ENCODE data around the gene CCNH. TPM values are rescaled to one million over a fixed set of nuclear protein-coding genes. Genes with fewer than 3 reads are reported as not detected.

CCNH gene
- total and polyA plus RNA-seq, 9 of the 15 experiments (the other 6 are each of a cell fraction or from before 2014, with no cell fraction given), result 100 to 213 (median 150) TPM

GRCh38 chr5:87388129-87388528 is 24.6 kb downstream of the CCNH start (continued):
- TF ChIP-seq ZBTB33 (CRISPR knock-in tag; IDR thresholded peaks at IDR 0.05) (no peak), ZNF512 (tag; IDR thresholded peaks at IDR 0.05) (no peak), BRD4 (IDR thresholded peaks at IDR 0.05) (no peak), RAD51 (IDR thresholded peaks at IDR 0.05; ENCODE audit: borderline replicate concordance, low read depth) (no peak), NR2F6 (CRISPR knock-in tag; IDR thresholded peaks at IDR 0.05) (no peak), ELF4 (CRISPR knock-in tag; IDR thresholded peaks at IDR 0.05) (no peak), FOXK1 (CRISPR knock-in tag; IDR thresholded peaks at IDR 0.05; ENCODE audit: borderline replicate concordance) (no peak)

- no peak for DNase-seq (ENCODE audit: extremely low read depth in 1 of 4, low spot score in 3 of 4)
- no peak for FAIRE-seq
- ChIA-PET POLR2A (no interaction called here), CTCF (ENCODE audit: low intra/inter-chr PET ratio) (no interaction called here)
- H3K4me1 ChIP-seq (replicated peaks in 1 of 2; ENCODE audit: control insufficient read depth in 2 of 2, insufficient read depth in 2 of 2, low read length in 2 of 2), result no peaks in the 10 kb centered on the region
- no peaks in the 10 kb centered on the region for H3K27me3 ChIP-seq (ENCODE audit: control insufficient read depth in 2 of 2, insufficient read depth in 2 of 2, low read length in 2 of 2)
- no peak for ATAC-seq
- peaks cover 2% of the 10 kb centered on the region; the same call in 1 of the 3 replicates for H3K79me2 ChIP-seq (ENCODE audit: control insufficient read depth, insufficient read depth, low read length)
- H2AFZ ChIP-seq (ENCODE audit: low read depth, low read length), result no peak overlapping the region
- in situ Hi-C loops (cut with MboI), result no loop called here
- no peak overlapping the region for H3K4me2 ChIP-seq (ENCODE audit: insufficient read depth, low read length)
- H3K9ac ChIP-seq (ENCODE audit: insufficient read depth in 1 of 2, low read depth in 2 of 2, low read length in 2 of 2), result no peak overlapping the region
- TF ChIP-seq ZNF449 (CRISPR knock-in tag; IDR thresholded peaks at IDR 0.05) (no peak), HINFP (tag; conservative IDR thresholded peaks at IDR 0.05; ENCODE audit: low read depth) (no peak), KAT8 (IDR thresholded peaks at IDR 0.05; ENCODE audit: low read depth) (no peak), PCBP2 (IDR thresholded peaks at IDR 0.05; ENCODE audit: low read depth, low read length, poor library complexity, severe bottlenecking) (no peak), DACH1 (IDR thresholded peaks at IDR 0.05; ENCODE audit: partially characterized antibody) (no peak)
- no peak overlapping the region for H3K27ac ChIP-seq (ENCODE audit: extremely low read depth, low read depth, low read length)
- WGBS (ENCODE audit: insufficient coverage, low coverage, missing lambda C conversion rate), result 75% methylated on average over 2 of the region's 2 CpGs
- H3K36me3 ChIP-seq (ENCODE audit: control insufficient read depth, insufficient read depth, low read length), result peaks cover 96% of the 10 kb centered on the region
- H4K20me1 ChIP-seq (replicated peaks; ENCODE audit: control insufficient read depth, insufficient read depth, low read length), result no peaks in the 10 kb centered on the region
- no TSS peak for BruUV-seq (replicated peaks)
- no peak overlapping the region for H3K4me3 ChIP-seq
- intact Hi-C loops (cut with micrococcal nuclease), result no loop called here
- no peaks in the 10 kb centered on the region for H3K9me3 ChIP-seq (replicated peaks; ENCODE audit: control insufficient read depth, insufficient read depth, low read depth, low read length)
- no peaks in the 10 kb centered on the region for H3K9me1 ChIP-seq (ENCODE audit: control insufficient read depth, insufficient read depth, low read length)
Observed at GRCh38 chr5:87385802-87386201, 26.9 kb downstream of the CCNH start.

All from K562 (cell line).